NK-92 (cell line): ENCODE measurements around the gene MACROH2A2.
"Not testable (repeated sequence)": the region's sequence is repeated elsewhere in the genome, so short reads cannot be mapped to it uniquely, and the experiment has no call there.

Experiments
- DNase-seq: peaks from one replicate; lab custom pipeline; 2025; ENCODE audit not compliant: unreplicated experiment; lab: John Stamatoyannopoulos, UW

The MACROH2A2 gene

GRCh38 chr10:70052462-70053217 lies at the start of gene MACROH2A2:
TSS of gene MACROH2A2 (plus strand) at chr10:70052846. CDS start at chr10:70075659, 22,813 bp downstream.
- no peak for DNase-seq

GRCh38 chr10:70007116-70007820 lies 45.4 kb upstream of the MACROH2A2 start:
- no peak for DNase-seq

GRCh38 chr10:70031215-70031614 lies 21.4 kb upstream of the MACROH2A2 start:
- no peak for DNase-seq

- DNase-seq, result no peak
Measured at GRCh38 chr10:70032667-70033289, 19.9 kb upstream of the MACROH2A2 start.

GRCh38 chr10:70034232-70034631 lies 18.4 kb upstream of the MACROH2A2 start:
- no peak for DNase-seq

GRCh38 chr10:70035531-70035930 lies 17.1 kb upstream of the MACROH2A2 start:
- DNase-seq, result no peak

GRCh38 chr10:70038923-70039322 lies 13.7 kb upstream of the MACROH2A2 start:
- DNase-seq, result no peak

GRCh38 chr10:70041016-70041415 lies 11.6 kb upstream of the MACROH2A2 start:
- no peak for DNase-seq

GRCh38 chr10:70041739-70042138 lies 10.9 kb upstream of the MACROH2A2 start:
- not testable (repeated sequence) for DNase-seq

GRCh38 chr10:70047066-70047465 lies 5.6 kb upstream of the MACROH2A2 start:
- DNase-seq, result not testable (repeated sequence)

GRCh38 chr10:70048030-70048723 lies 4.5 kb upstream of the MACROH2A2 start:
- DNase-seq, result no peak

- DNase-seq, result no peak
Measured at GRCh38 chr10:70051848-70052247, 798 bp upstream of the MACROH2A2 start.

GRCh38 chr10:70053218-70053840 lies 683 bp downstream of the MACROH2A2 start:
- no peak for DNase-seq

GRCh38 chr10:70053841-70054288 lies 1.2 kb downstream of the MACROH2A2 start:
- DNase-seq, result no peak

- no peak for DNase-seq
Measured at GRCh38 chr10:70054902-70055301, 2.3 kb downstream of the MACROH2A2 start.

- no peak for DNase-seq
Measured at GRCh38 chr10:70055550-70055949, 2.9 kb downstream of the MACROH2A2 start.

GRCh38 chr10:70057306-70057705 lies 4.7 kb downstream of the MACROH2A2 start:
- DNase-seq, result no peak

GRCh38 chr10:70060389-70060788 lies 7.7 kb downstream of the MACROH2A2 start:
- no peak for DNase-seq

- no peak for DNase-seq
Measured at GRCh38 chr10:70063418-70064098, 10.9 kb downstream of the MACROH2A2 start.

- no peak for DNase-seq
Measured at GRCh38 chr10:70064486-70064885, 11.8 kb downstream of the MACROH2A2 start.
